ENCODE measurements around the gene FAHD1.

FAHD1 gene

GRCh38 chr16:1826691-1827573 is at the start of gene FAHD1, which contains the start of gene HAGH:
Gene FAHD1, plus strand, starts transcription at chr16:1827206. Its CDS starts 33 bp downstream, at chr16:1827239.
Gene HAGH, minus strand, starts transcription at chr16:1826825. Its CDS starts 38 bp downstream, at chr16:1826787.
- peak; percentile 92 for DNase-seq

- DNase-seq, result no peak
Measured at GRCh38 chr16:1777375-1778199, 49.4 kb upstream of the FAHD1 start.

DNA sequence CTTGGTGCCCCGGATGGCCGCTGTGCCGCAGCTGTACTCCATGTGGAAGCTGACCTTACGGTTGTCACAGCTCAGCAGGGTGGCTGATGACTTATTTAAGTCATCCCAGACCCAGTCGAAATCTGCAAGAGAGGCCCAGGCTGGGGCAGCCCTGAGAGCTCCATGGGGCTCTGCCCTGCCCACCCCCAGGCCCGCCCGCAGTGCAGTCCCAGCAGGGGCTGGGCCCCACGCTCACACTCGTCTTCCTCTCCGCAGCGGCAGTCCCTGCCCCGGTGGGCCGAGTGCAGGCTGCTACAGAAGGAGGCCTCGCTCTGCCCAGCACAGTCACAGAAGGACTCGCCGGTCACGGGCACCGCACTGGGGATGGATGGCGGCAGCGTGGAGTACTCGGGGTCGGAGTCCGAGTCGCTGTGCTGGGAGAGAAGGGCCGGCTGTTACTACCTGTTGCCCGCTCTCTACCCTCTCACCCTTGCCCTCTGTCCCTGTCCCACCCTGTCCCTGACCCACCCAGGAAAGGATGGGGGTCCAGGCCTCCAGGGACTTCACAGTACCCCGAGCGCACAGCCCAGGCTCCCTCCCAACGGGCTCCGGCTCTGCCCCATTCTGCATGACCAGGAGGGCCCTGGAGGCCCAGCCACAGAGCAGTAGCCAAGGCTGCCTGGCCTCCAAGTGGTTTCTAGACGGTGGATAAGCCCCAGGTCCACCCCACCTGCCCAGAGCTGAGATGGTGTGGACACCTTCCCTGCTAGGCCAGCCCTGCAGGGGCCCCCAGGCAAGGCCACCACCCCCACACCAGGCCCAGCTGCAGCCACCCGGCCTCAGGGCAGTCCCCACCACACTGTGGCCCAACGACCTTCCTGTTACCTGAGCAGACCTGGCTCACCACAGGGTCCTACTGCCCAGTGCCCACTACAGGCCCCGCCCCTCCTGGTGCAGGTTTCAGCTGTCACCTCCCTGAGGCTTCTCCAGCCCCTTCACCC is 48.5 kb upstream of the FAHD1 start:
- DNase-seq, result no peak

DNA sequence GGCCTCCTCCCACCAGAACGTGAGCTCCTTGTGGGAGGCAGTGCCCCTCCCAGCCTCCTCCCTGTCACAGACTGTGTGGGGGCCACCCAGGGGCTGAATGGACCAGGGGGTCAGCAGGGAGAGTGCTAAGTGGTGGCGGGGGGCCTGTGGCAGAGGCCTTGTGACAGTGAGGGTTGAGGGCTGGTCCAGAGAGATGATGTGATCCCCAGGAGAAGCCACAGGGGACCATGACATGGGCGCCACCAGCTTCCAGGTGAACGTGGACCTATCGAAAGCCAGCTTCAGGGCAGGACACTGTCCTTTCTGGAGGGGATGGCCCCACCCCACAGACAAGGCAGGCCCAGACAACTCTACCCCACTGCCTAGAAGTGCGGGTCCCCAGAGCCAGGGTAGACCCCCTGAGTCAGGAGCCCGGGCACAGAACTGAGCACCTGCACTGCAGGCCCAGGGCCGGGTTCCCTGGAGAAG is 47.7 kb upstream of the FAHD1 start:
- no peak for DNase-seq

- DNase-seq, result no peak
Measured at GRCh38 chr16:1779741-1780676, 47.0 kb upstream of the FAHD1 start.

DNA sequence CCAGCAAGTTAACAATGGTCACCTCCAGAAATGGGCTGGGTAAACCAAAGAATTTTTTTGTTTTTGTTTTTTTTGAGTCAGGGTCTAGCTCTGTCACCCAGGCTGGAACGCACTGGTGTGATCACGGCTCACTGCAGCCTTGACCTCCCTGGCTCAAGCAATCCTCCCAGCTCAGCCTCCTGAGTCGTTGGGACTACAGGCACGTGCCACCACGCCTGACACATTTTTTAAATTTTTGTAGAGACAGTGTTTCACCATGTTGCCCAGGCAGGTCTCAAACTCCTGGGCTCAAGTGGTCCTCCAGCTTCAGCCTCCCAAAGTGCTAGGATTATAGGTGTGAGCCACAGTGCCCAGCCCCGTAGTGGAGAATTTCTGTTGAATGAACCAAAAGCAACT is 46.3 kb upstream of the FAHD1 start:
- no peak for DNase-seq

DNA sequence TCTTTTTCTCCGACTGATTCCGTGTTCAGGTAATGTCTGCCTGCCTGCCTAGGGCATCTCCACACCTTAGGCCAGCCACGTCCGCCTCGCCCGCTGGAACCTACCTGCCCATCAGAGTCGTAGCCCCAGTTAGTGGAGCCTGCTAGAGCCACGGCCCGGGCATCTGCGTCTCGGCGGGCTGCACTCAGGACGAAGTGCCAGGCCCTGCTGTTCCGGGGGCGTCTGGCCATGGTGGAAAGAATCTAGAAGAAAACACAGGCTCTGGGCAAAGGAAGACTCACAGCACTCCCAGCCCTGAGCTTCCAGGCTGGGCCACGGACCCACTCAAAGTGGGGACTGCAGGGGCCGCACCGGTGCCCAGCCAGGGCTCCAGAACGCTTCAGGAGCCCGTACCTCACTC is 45.8 kb upstream of the FAHD1 start:
- DNase-seq, result no peak

- DNase-seq, result peak; percentile 42
Measured at GRCh38 chr16:1781758-1782407, 45.1 kb upstream of the FAHD1 start.

DNA sequence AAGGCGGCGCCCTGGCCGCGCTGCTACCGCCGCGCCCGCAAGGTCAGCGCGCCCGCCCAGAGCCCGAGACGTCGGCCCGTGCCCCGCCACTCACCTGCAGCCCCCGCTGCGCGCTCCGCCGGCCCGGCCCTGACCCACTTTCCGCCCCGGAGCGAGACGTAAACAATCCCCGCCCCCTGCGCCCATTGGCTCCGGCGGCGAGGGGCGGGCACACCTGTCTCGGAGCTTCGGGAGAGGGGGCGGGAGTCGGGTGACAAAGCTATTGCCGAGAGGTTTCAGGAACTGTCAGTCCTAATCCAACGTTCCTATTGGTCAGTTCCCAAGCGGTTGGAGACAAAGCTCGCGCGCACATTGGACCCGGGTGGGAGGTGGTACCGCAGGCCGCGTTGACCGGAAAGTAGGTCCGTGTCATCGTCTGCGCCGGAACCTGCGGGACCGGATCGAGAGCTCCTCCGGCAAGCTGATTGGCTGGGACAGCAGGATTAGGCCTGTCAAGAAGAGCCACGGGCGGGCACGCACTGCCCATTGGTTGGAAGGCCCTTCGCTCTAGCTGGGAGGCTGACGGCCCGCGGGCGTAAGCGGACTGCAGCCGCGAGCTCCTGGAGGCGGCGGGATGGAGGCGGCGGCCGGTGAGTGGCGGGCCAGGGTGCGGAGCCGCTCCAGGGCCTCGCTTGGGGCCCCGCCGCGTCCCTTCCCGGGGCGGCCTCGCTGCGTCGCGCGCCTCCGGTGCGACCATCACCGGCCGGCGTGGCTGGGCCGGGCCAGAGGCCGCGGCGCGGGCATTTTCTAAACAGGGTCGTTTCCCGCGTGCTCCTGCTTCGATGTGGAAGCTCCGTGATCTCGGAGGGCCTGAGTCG is 44.4 kb upstream of the FAHD1 start, which contains the start of the genes NUBP2 and SPSB3:
NUBP2 (plus strand) TSS at position 553 of the 857 bp plus-strand sequence; CDS start at position 614, 61 bp downstream.
SPSB3 (minus strand) TSS at position 164 of the 857 bp plus-strand sequence. CDS start 1,088 bp downstream, outside the sequence.
- peak; percentile 99 for DNase-seq

DNA sequence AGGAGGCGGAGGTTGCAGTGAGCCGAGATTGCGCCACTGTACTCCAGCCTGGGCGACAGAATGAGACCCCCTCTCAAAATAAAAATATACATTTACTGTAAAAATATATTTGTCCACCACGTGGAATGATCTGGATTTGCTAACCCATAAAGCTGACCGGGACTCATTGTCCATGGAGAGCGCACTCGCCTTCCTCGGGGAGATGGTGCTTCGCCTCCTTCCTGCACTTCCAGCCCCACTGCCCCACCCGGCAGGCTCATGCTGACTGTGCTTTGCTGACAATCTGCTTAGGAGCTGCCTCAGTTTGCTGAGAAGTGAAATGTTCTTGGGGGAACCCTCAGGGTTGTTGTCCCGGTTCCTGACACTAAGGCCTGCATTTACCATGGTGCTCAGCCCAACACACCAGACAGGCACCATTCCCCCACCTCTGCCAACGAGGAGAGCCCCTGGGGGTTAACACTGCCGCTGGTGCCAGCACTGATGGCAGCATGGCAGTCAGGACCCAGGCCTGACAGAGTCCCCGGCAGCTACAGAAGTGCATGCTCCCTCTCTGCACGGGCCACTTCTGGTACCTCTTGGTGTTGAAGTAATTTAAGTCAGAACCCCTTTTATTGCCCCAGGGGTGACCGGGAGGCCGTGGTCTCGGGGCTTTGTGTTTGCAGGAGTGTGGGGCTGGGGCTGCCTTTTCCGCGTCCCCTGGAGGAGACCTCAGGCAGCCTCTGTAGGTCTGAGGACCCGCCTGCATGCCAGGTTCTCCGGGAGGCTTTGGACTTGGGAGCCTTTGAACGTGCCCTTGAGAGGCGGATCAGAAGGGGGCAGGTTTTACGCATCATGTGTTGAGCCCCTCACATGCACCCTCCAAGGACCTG is 41.8 kb upstream of the FAHD1 start:
- DNase-seq, result no peak

- DNase-seq, result no peak
Measured at GRCh38 chr16:1785846-1786170, 41.2 kb upstream of the FAHD1 start.

GRCh38 chr16:1786242-1787055 is 40.6 kb upstream of the FAHD1 start:
- peak; percentile 1 for DNase-seq

GRCh38 chr16:1787056-1787321 is 40.0 kb upstream of the FAHD1 start:
- peak; percentile 1 for DNase-seq

DNA sequence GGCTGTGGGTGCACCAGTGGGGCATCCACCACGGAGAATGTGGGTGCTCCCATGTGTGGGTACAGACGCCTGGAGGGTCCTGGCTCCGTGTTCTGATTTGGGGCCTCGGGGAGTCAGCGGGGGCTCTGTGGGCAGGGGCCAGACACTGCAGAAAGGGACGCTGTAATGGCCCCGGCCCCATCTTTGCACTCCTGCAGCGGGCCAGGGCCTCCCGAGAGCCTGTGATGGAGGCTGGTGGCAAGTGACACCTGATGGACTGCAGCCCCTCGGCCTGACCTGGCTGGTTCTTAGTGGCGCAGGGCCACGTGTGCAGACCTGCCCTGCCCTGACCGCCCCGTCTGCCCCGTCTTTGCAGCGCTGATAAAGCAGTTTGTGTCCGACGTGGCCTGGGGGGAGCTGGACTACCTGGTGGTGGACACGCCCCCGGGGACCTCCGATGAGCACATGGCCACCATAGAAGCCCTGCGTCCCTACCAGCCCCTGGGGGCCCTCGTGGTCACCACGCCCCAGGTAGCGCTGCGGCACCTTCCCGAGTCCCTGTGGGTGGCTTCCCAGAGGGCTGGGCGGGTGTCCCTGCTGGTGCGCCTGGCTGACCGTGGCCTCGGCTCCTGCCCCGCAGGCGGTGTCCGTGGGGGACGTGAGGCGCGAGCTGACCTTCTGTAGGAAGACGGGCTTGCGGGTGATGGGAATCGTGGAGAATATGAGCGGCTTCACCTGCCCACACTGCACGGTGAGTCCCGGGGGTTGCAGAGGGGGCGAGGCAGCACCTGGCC is 39.5 kb upstream of the FAHD1 start:
- peak; percentile 3 for DNase-seq

- no peak for DNase-seq
Measured at GRCh38 chr16:1788095-1788707, 38.8 kb upstream of the FAHD1 start.

DNA sequence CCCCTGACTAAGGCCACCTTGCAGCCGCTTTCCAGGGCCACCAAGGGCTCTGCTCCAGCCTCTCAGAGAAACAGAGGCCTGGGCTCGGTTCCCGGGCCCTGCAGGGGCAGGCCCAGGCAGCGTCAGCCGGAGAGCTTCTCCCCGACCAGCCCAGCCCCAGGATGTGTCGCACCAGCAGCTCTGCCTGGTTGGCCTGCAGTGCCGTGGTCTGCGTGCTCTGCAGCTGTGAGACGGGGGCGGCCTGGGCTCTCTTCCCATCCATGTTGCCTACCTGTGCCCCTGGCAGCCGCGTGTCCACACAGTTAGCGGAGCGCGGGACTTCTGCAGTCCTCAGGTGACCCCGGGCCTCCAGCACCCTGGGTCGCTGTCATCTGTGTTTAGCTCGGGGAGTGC is 38.3 kb upstream of the FAHD1 start:
- DNase-seq, result peak; percentile 1

- DNase-seq, result peak; percentile 1
Measured at GRCh38 chr16:1789643-1790045, 37.4 kb upstream of the FAHD1 start.

Data from stimulated activated CD4-positive, alpha-beta T cell treated with anti-CD3 and anti-CD28 coated beads, Interleukin-15, amount 100 ng/mL, for 24 hours (primary cell).